Chondrocyte (in vitro differentiated cells): Measurements from ENCODE around the gene NUDT5. TPM values are rescaled to one million over a fixed set of nuclear protein-coding genes. Genes with fewer than 3 reads are reported as not detected.

Source experiments
- DNase-seq: peaks from one replicate; pipeline ENCODE4 v3.0.0; 2021; ENCODE audit warnings: mixed read lengths, low spot score
- H3K27ac Mint-ChIP-seq: one replicate; pipeline ENCODE4 v1.8.0; 2021; ENCODE audit warnings: mild to moderate bottlenecking, moderate library complexity, mixed read lengths; ENCODE audit not compliant: unreplicated experiment
- H3K27me3 Mint-ChIP-seq: 2 replicates; pipeline ENCODE4 v1.8.0; 2021; ENCODE audit warnings: low read depth, mixed read lengths
- H3K36me3 Mint-ChIP-seq: 2 replicates; pipeline ENCODE4 v1.8.0; 2021; ENCODE audit warnings: low read depth, mixed read lengths
- H3K4me1 Mint-ChIP-seq: 2 replicates; pipeline ENCODE4 v1.8.0; 2021; ENCODE audit warnings: low read depth, mild to moderate bottlenecking, mixed read lengths
- H3K4me3 Mint-ChIP-seq: one replicate; pipeline ENCODE4 v1.8.0; 2021; ENCODE audit warnings: mild to moderate bottlenecking, moderate library complexity, mixed read lengths; ENCODE audit not compliant: unreplicated experiment
- H3K9me3 Mint-ChIP-seq: 2 replicates; pipeline ENCODE4 v1.8.0; 2021; ENCODE audit warnings: low read depth, mixed read lengths
- total RNA-seq: library from RNA; stranded (reverse); gene quantifications from 3 replicates; pipeline ENCODE4 v1.2.1, GENCODE V29; 2021
- TF ChIP-seq, protein P1 (sequence below): fragments of 200-600 bp; sonication (generic); IDR thresholded peaks from 2 replicates; pipeline ENCODE4 v1.5.0; 2021; ENCODE audit warnings: antibody characterized with exemption, mild to moderate bottlenecking, moderate library complexity

The NUDT5 gene
- total RNA-seq, 1 donor from 2014 or later = 43.9 TPM

GRCh38 chr10:12202226-12202625 is 6.5 kb upstream of the NUDT5 start:
- TF ChIP-seq, protein P1, sequence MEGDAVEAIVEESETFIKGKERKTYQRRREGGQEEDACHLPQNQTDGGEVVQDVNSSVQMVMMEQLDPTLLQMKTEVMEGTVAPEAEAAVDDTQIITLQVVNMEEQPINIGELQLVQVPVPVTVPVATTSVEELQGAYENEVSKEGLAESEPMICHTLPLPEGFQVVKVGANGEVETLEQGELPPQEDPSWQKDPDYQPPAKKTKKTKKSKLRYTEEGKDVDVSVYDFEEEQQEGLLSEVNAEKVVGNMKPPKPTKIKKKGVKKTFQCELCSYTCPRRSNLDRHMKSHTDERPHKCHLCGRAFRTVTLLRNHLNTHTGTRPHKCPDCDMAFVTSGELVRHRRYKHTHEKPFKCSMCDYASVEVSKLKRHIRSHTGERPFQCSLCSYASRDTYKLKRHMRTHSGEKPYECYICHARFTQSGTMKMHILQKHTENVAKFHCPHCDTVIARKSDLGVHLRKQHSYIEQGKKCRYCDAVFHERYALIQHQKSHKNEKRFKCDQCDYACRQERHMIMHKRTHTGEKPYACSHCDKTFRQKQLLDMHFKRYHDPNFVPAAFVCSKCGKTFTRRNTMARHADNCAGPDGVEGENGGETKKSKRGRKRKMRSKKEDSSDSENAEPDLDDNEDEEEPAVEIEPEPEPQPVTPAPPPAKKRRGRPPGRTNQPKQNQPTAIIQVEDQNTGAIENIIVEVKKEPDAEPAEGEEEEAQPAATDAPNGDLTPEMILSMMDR = no peak
- Mint-ChIP-seq H3K27ac (no peak overlapping the region), H3K27me3 (no peaks in the 10 kb centered on the region), H3K9me3 (no peaks in the 10 kb centered on the region), H3K4me1 (peaks cover 21% of the 10 kb centered on the region), H3K36me3 (peaks cover 18% of the 10 kb centered on the region), H3K4me3 (no peak overlapping the region)
- DNase-seq = no peak

- peaks cover 28% of the 10 kb centered on the region for H3K4me1 Mint-ChIP-seq
- no peak overlapping the region for H3K4me3 Mint-ChIP-seq
- H3K27me3 Mint-ChIP-seq = no peaks in the 10 kb centered on the region
- H3K36me3 Mint-ChIP-seq = peaks cover 15% of the 10 kb centered on the region
- H3K9me3 Mint-ChIP-seq = no peaks in the 10 kb centered on the region
- TF ChIP-seq, protein P1 = no peak
- H3K27ac Mint-ChIP-seq = no peak overlapping the region
- DNase-seq = no peak
These were observed 5.9 kb upstream of the NUDT5 start for GRCh38 chr10:12201543-12201942.

GRCh38 chr10:12200850-12201249 is 5.2 kb upstream of the NUDT5 start:
- no peak for DNase-seq
- no peaks in the 10 kb centered on the region for H3K27me3 Mint-ChIP-seq
- H3K4me3 Mint-ChIP-seq = no peak overlapping the region
- peaks cover 33% of the 10 kb centered on the region for H3K4me1 Mint-ChIP-seq
- H3K9me3 Mint-ChIP-seq = no peaks in the 10 kb centered on the region
- H3K27ac Mint-ChIP-seq = no peak overlapping the region
- TF ChIP-seq, protein P1 = no peak
- peaks cover 15% of the 10 kb centered on the region for H3K36me3 Mint-ChIP-seq

GRCh38 chr10:12198156-12198555 is 2.5 kb upstream of the NUDT5 start:
- Mint-ChIP-seq H3K27me3 (no peaks in the 10 kb centered on the region), H3K27ac (no peak overlapping the region), H3K9me3 (no peaks in the 10 kb centered on the region), H3K4me3 (no peak overlapping the region), H3K4me1 (peaks cover 48% of the 10 kb centered on the region), H3K36me3 (peaks cover 11% of the 10 kb centered on the region)
- TF ChIP-seq, protein P1 = no peak
- DNase-seq = no peak

- H3K4me3 Mint-ChIP-seq = peak overlapping the region; percentile 92
- H3K4me1 Mint-ChIP-seq = peaks cover 54% of the 10 kb centered on the region
- H3K27ac Mint-ChIP-seq = peak overlapping the region; percentile 99
- H3K9me3 Mint-ChIP-seq = no peaks in the 10 kb centered on the region
- DNase-seq = no peak
- peaks cover 13% of the 10 kb centered on the region for H3K36me3 Mint-ChIP-seq
- TF ChIP-seq, protein P1 = no peak
- no peaks in the 10 kb centered on the region for H3K27me3 Mint-ChIP-seq
These were observed 980 bp upstream of the NUDT5 start for GRCh38 chr10:12196531-12197211.
